ENCODE measurements around the gene SLC17A6.

The SLC17A6 gene

GRCh38 chr11:22426915-22427314 lies 88.7 kb downstream of the SLC17A6 start:
- TF ChIP-seq MYC (IDR thresholded peaks at IDR 0.05; ENCODE audit: low read depth, low read length) = no peak
- TF ChIP-seq, protein P1, sequence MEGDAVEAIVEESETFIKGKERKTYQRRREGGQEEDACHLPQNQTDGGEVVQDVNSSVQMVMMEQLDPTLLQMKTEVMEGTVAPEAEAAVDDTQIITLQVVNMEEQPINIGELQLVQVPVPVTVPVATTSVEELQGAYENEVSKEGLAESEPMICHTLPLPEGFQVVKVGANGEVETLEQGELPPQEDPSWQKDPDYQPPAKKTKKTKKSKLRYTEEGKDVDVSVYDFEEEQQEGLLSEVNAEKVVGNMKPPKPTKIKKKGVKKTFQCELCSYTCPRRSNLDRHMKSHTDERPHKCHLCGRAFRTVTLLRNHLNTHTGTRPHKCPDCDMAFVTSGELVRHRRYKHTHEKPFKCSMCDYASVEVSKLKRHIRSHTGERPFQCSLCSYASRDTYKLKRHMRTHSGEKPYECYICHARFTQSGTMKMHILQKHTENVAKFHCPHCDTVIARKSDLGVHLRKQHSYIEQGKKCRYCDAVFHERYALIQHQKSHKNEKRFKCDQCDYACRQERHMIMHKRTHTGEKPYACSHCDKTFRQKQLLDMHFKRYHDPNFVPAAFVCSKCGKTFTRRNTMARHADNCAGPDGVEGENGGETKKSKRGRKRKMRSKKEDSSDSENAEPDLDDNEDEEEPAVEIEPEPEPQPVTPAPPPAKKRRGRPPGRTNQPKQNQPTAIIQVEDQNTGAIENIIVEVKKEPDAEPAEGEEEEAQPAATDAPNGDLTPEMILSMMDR (IDR thresholded peaks at IDR 0.05; ENCODE audit: low read depth, low read length) = no peak
- no peak for TF ChIP-seq POLR2A (IDR thresholded peaks at IDR 0.05; ENCODE audit: extremely low read depth, insufficient read length)
- TF ChIP-seq, protein P2, sequence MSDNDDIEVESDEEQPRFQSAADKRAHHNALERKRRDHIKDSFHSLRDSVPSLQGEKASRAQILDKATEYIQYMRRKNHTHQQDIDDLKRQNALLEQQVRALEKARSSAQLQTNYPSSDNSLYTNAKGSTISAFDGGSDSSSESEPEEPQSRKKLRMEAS (IDR thresholded peaks at IDR 0.05; ENCODE audit: low read depth, low read length) = no peak
- no peak for DNase-seq (ENCODE audit: low read depth)
- no peak overlapping the region for H3K4me3 ChIP-seq (ENCODE audit: low read depth, low read length)

Data from NB4 (cell line).